GM21786 (cell line): Measurements from ENCODE around the gene KARS1.

Experiments
- ATAC-seq: cut with Tn5 transposase; IDR thresholded peaks from one replicate; pipeline ENCODE4 v1.9.1; 2021; ENCODE audit not compliant: unreplicated experiment

KARS1 gene

GRCh38 chr16:75588716-75589115 is 58.7 kb downstream of the KARS1 start:
- ATAC-seq: no peak

DNA sequence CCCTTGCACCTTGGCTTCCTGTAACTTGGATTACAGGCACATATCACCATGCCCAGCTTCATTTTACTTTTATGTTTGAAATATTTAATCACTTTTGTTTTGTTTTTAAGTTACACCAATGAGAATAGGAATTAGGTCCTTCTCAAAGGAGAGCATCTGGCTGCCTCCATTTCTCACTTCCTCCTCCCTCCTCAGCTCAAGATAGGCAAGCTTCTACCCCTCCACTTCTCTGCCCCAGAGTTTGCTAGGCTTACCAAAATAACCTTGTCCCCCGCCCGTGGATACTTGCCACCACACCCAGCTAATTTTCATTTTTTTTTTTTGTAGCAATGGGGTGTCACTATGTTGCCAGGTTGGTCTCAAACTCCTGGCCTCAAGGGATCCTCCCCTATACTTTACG is 63.4 kb downstream of the KARS1 start:
- ATAC-seq: peak; percentile 68

DNA sequence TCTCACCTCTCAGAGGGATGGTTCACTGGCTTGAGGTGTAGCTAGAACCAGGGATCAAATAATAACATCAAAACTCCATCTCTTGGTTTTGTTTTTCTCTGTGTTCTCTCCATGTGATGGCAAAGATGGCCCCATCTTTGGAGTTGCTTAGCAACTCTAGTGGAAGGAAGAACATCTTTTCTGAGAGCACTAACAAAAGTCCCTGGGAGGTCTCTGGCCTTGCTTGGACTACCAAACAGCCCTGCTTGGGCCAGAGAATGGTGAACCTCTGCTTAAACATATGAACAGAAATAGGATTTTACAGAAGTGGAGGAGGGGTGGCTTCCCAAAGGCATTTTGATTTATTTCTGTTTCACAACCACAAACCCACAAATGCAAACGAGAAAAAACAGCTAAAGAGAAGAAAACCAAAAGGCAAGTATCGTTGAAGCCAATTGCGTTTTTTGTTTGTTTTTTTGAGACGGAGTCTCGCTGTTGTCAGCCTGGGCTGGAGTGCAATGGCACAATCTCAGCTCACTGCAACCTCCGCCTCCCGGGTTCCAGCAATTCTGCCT is 68.1 kb downstream of the KARS1 start:
- no peak for ATAC-seq

DNA sequence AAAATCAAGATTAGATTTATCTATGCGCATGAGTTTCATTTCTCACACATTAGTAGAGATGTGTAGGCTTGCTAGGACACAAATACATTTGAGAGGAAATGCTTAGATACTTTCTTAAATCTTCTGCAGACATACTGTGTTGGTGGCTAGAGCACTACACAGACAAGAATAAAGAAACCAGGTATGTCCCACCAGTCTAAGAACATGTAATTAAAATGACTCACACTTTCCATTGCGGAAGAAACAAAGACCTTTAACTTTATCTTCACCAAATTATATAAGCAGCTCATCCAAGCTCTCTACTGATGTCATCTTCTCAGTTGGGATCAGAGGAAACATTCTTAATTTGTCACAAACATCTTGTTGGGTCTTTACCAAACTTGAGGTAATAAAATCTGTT is 68.7 kb downstream of the KARS1 start:
- no peak for ATAC-seq

DNA sequence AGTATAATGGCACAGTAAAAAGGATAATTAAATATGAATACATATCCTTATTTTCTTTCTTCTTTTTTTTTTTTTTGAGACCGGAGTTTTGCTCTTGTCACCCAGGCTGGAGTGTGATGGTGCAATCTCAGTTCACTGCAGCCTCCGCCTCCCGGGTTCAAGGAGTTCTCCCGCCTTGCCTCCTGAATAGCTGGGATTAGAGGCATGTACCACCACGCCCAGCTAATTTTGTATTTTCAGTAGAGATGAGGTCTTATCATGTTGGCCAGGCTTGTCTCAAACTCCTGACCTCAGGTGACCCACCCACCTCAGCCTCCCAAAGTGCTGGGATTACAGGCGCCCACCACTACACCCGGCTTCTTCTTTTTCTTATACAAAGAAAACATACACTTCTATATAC is 69.3 kb downstream of the KARS1 start:
- no peak for ATAC-seq
